H9 (cell line): ENCODE data around the gene SCFD2. TPM values are rescaled to one million over a fixed set of nuclear protein-coding genes. Genes with fewer than 3 reads are reported as not detected.
A peak's percentile ranks its signal among the peaks of the same experiment; 100 is the strongest.

Experiments
- DNase-seq: peaks from one replicate; pipeline ENCODE4 v3.0.0-alpha.2; 2017
- H2AFZ ChIP-seq: one replicate; pipeline ENCODE4 v1.6.1; 2013; ENCODE audit warnings: mild to moderate bottlenecking, low read length, control low read depth, moderate library complexity
- H2AK5ac ChIP-seq: 2 replicates; pipeline ENCODE4 v1.6.1; 2013; ENCODE audit warnings: low read length, control low read depth, mixed read lengths; ENCODE audit not compliant: insufficient read length
- H2BK120ac ChIP-seq: one replicate; pipeline ENCODE4 v1.6.1; 2013; ENCODE audit warnings: low read depth, mild to moderate bottlenecking, low read length, control low read depth, inconsistent platforms; ENCODE audit not compliant: poor library complexity, severe bottlenecking
- H2BK12ac ChIP-seq: 2 replicates; pipeline ENCODE4 v1.6.1; 2013; ENCODE audit warnings: low read length, control low read depth, mixed read lengths, low read depth; ENCODE audit not compliant: insufficient read length
- H2BK15ac ChIP-seq: 2 replicates; pipeline ENCODE4 v1.6.1; 2013; ENCODE audit warnings: low read depth, low read length, control low read depth
- H2BK20ac ChIP-seq: one replicate; pipeline ENCODE4 v1.6.1; 2013; ENCODE audit warnings: low read depth, mild to moderate bottlenecking, low read length, control low read depth, inconsistent platforms; ENCODE audit not compliant: poor library complexity, severe bottlenecking
- H2BK5ac ChIP-seq: 2 replicates; pipeline ENCODE4 v1.6.1; 2013; ENCODE audit warnings: low read length, control low read depth, mixed read lengths; ENCODE audit not compliant: insufficient read length
- H3K14ac ChIP-seq: 2 replicates; pipeline ENCODE4 v1.6.1; 2013; ENCODE audit warnings: low read length, control low read depth; ENCODE audit not compliant: insufficient read depth
- H3K18ac ChIP-seq: 2 replicates; pipeline ENCODE4 v1.6.1; 2013; ENCODE audit warnings: low read depth, mild to moderate bottlenecking, mixed read lengths, low read length, control low read depth; ENCODE audit not compliant: insufficient read length
- H3K23ac ChIP-seq: 2 replicates; pipeline ENCODE4 v1.6.1; 2013; ENCODE audit warnings: low read length, control low read depth, mixed read lengths, low read depth; ENCODE audit not compliant: insufficient read length
- H3K23me2 ChIP-seq: 2 replicates; pipeline ENCODE4 v1.6.1; 2013; ENCODE audit warnings: low read depth, mild to moderate bottlenecking, mixed read lengths, low read length, control low read depth; ENCODE audit not compliant: insufficient read length, poor library complexity, severe bottlenecking
- H3K27ac ChIP-seq: 2 replicates; pipeline ENCODE4 v1.5.1; 2013; ENCODE audit warnings: low read length, control low read depth, mixed read lengths, low read depth; ENCODE audit not compliant: insufficient read length
- H3K27me3 ChIP-seq: 2 replicates; pipeline ENCODE4 v1.6.1; 2013; ENCODE audit warnings: low read length, control low read depth, inconsistent platforms; ENCODE audit not compliant: insufficient read depth
- H3K4ac ChIP-seq: 2 replicates; pipeline ENCODE4 v1.6.1; 2013; ENCODE audit warnings: low read depth, mild to moderate bottlenecking, control low read depth, inconsistent platforms, low read length, moderate library complexity
- H3K4me1 ChIP-seq: 2 replicates; pipeline ENCODE4 v1.6.1; 2013; ENCODE audit warnings: low read length, control low read depth, inconsistent platforms; ENCODE audit not compliant: insufficient read depth
- H3K4me2 ChIP-seq: 2 replicates; pipeline ENCODE4 v1.6.1; 2013; ENCODE audit warnings: low read length, control low read depth, mixed read lengths; ENCODE audit not compliant: insufficient read length, insufficient read depth
- H3K56ac ChIP-seq: 2 replicates; pipeline ENCODE4 v1.6.1; 2013; ENCODE audit warnings: low read depth, mild to moderate bottlenecking, mixed read lengths, low read length, control low read depth; ENCODE audit not compliant: insufficient read length
- H3K79me1 ChIP-seq: 2 replicates; pipeline ENCODE4 v1.6.1; 2013; ENCODE audit warnings: low read depth, mild to moderate bottlenecking, moderate library complexity, low read length, control low read depth, inconsistent platforms; ENCODE audit not compliant: insufficient read depth, poor library complexity, severe bottlenecking
- H3K79me2 ChIP-seq: 2 replicates; pipeline ENCODE4 v1.6.1; 2013; ENCODE audit warnings: low read length, control low read depth, inconsistent platforms; ENCODE audit not compliant: insufficient read depth
- H3K9ac ChIP-seq: 2 replicates; pipeline ENCODE4 v1.6.1; 2013; ENCODE audit warnings: low read length, control low read depth, mixed read lengths; ENCODE audit not compliant: insufficient read length; ENCODE audit errors: extremely low read depth
- H3K9me3 ChIP-seq: one replicate; pipeline ENCODE4 v1.6.1; 2013; ENCODE audit warnings: low read depth, low read length, inconsistent platforms; ENCODE audit not compliant: control insufficient read depth
- H3T11ph ChIP-seq: one replicate; pipeline ENCODE4 v1.6.1; 2013; ENCODE audit warnings: mild to moderate bottlenecking, low read length, control low read depth, inconsistent platforms
- H4K20me1 ChIP-seq: one replicate; pipeline ENCODE4 v1.6.1; 2013; ENCODE audit not compliant: control insufficient read depth, insufficient read length, insufficient read depth
- H4K5ac ChIP-seq: 2 replicates; pipeline ENCODE4 v1.6.1; 2013; ENCODE audit warnings: low read depth, mild to moderate bottlenecking, mixed read lengths, low read length, control low read depth; ENCODE audit not compliant: insufficient read length
- H4K8ac ChIP-seq: replicated peaks from 2 replicates; pipeline ENCODE4 v1.6.1; 2013; ENCODE audit warnings: low read length, control low read depth, mixed read lengths, low read depth; ENCODE audit not compliant: insufficient read length
- H4K91ac ChIP-seq: 2 replicates; pipeline ENCODE4 v1.6.1; 2013; ENCODE audit warnings: low read depth, mild to moderate bottlenecking, moderate library complexity, mixed read lengths, low read length, control low read depth; ENCODE audit not compliant: insufficient read length
- H3K27ac Mint-ChIP-seq, 3 experiments: 2 replicates in 2 of 3; 3 replicates in 1 of 3; pipeline ENCODE4 v1.8.0; 2020 to 2021; ENCODE audit warnings: mixed read lengths in 3 of 3, mild to moderate bottlenecking in 1 of 3, moderate library complexity in 1 of 3
- H3K27me3 Mint-ChIP-seq: 2 replicates; pipeline ENCODE4 v1.8.0; 2021; ENCODE audit warnings: low read depth, mild to moderate bottlenecking, moderate library complexity, mixed read lengths
- H3K36me3 Mint-ChIP-seq, 3 experiments: 2 replicates in 2 of 3; 3 replicates in 1 of 3; pipeline ENCODE4 v1.8.0; 2020 to 2021; ENCODE audit warnings: low read depth in 3 of 3, mixed read lengths in 3 of 3; ENCODE audit not compliant: insufficient read depth in 1 of 3
- H3K4me1 Mint-ChIP-seq, 2 experiments: 2 replicates each; pipeline ENCODE4 v1.8.0; 2020; ENCODE audit warnings: mixed read lengths in 2 of 2
- H3K4me3 Mint-ChIP-seq, 2 experiments: 2 replicates in 1 of 2; 3 replicates in 1 of 2; pipeline ENCODE4 v1.8.0; 2020 to 2021; ENCODE audit warnings: mild to moderate bottlenecking in 2 of 2, mixed read lengths in 2 of 2, moderate library complexity in 1 of 2
- H3K9me3 Mint-ChIP-seq, 2 experiments: 2 replicates in 1 of 2; 3 replicates in 1 of 2; pipeline ENCODE4 v1.8.0; 2020; ENCODE audit warnings: mild to moderate bottlenecking in 2 of 2, mixed read lengths in 2 of 2, moderate library complexity in 1 of 2
- WGBS: extraction: QIAGEN DNeasy Blood & Tissue Kit; methylation state at CpG from one replicate; pipeline ENCODE4 v1.1.7; 2013; ENCODE audit warnings: missing lambda C conversion rate, low lambda C conversion rate, mixed read lengths; ENCODE audit not compliant: insufficient read length; ENCODE audit errors: extremely low coverage; 5-methylcytosine and 5-hydroxymethylcytosine counted together
- total RNA-seq: library from RNA; stranded (reverse); gene quantifications from 2 replicates; pipeline ENCODE4 v1.2.1, GENCODE V29; 2021
- TF ChIP-seq, protein P1 (sequence below): fragments of 200-600 bp; sonication (generic); conservative IDR thresholded peaks from 3 replicates; pipeline ENCODE4 v1.8.0; 2021; ENCODE audit warnings: antibody characterized with exemption, mild to moderate bottlenecking

SCFD2 gene
- total RNA-seq, 1 experiment from 2014 or later = 10.1 TPM

DNA sequence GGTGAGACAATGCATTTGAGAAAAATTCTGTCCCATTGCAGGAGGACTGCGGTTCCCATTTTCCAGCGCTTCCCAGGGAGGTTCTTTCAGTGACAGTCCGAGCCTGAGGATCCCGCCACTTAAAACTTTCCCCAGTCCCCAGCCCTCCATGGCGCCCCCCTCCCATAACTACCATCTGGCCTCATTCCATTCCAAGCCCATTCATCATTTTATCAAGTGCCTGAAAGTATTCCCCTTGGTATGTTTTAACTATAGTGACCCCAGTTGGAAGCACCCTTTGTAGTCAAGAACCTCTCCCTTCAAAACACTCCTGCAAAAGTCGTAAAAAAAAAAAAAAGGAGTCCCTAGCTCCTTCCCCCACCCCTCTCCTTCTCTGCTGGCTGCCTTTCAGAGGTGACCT, 502.5 kb downstream of the SCFD2 start:
- no peak overlapping the region for H2BK120ac ChIP-seq
- no peaks in the 10 kb centered on the region for H4K20me1 ChIP-seq
- peak overlapping the region; percentile 94 for H3K4me2 ChIP-seq
- DNase-seq = no peak
- no peak overlapping the region for H3K4ac ChIP-seq
- peaks cover 4 to 10% of the 10 kb centered on the region in 2 experiments for H3K9me3 Mint-ChIP-seq
- no peak overlapping the region for H2BK20ac ChIP-seq
- no peak overlapping the region for H3T11ph ChIP-seq
- no peak overlapping the region for H4K91ac ChIP-seq
- TF ChIP-seq, protein P1, sequence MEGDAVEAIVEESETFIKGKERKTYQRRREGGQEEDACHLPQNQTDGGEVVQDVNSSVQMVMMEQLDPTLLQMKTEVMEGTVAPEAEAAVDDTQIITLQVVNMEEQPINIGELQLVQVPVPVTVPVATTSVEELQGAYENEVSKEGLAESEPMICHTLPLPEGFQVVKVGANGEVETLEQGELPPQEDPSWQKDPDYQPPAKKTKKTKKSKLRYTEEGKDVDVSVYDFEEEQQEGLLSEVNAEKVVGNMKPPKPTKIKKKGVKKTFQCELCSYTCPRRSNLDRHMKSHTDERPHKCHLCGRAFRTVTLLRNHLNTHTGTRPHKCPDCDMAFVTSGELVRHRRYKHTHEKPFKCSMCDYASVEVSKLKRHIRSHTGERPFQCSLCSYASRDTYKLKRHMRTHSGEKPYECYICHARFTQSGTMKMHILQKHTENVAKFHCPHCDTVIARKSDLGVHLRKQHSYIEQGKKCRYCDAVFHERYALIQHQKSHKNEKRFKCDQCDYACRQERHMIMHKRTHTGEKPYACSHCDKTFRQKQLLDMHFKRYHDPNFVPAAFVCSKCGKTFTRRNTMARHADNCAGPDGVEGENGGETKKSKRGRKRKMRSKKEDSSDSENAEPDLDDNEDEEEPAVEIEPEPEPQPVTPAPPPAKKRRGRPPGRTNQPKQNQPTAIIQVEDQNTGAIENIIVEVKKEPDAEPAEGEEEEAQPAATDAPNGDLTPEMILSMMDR = no peak
- peaks cover 63 to 72% of the 10 kb centered on the region in 2 experiments for H3K4me1 Mint-ChIP-seq
- no peak overlapping the region for H2AK5ac ChIP-seq
- H3K56ac ChIP-seq = no peak overlapping the region
- peaks cover 46 to 50% (median 48%) of the 10 kb centered on the region in 3 experiments for H3K36me3 Mint-ChIP-seq
- H3K27me3 ChIP-seq = no peaks in the 10 kb centered on the region
- no peak overlapping the region for H4K8ac ChIP-seq
- H3K27ac ChIP-seq = no peak overlapping the region
- no peaks in the 10 kb centered on the region for H3K79me1 ChIP-seq
- peaks cover 13% of the 10 kb centered on the region for H3K23me2 ChIP-seq
- H3K4me1 ChIP-seq = peaks cover 7% of the 10 kb centered on the region
- no peak overlapping the region for H2BK5ac ChIP-seq
- WGBS = no CpG with 5 or more reads among the region's 6 CpGs
- no peak overlapping the region for H3K23ac ChIP-seq
- no peak overlapping the region for H3K18ac ChIP-seq
- H3K79me2 ChIP-seq = peaks cover 8% of the 10 kb centered on the region; the same call in 1 of the 2 replicates
- H2BK12ac ChIP-seq = no peak overlapping the region
- no peak overlapping the region for H2BK15ac ChIP-seq
- H3K27ac Mint-ChIP-seq = peak overlapping the region; percentile 22 to 79 (median 74); a peak in 4 of 7 replicates
- H3K9me3 ChIP-seq = peaks cover 2% of the 10 kb centered on the region
- no peak overlapping the region for H4K5ac ChIP-seq
- H3K4me3 Mint-ChIP-seq = peak overlapping the region; percentile 84 to 93
- no peak overlapping the region for H3K14ac ChIP-seq
- H2AFZ ChIP-seq = no peak overlapping the region
- no peaks in the 10 kb centered on the region for H3K27me3 Mint-ChIP-seq
- H3K9ac ChIP-seq = peak overlapping the region; percentile 93
